ENCODE data around the gene ALOX12B. TPM values are rescaled to one million over a fixed set of nuclear protein-coding genes. Genes with fewer than 3 reads are reported as not detected.

ALOX12B gene
- total and polyA plus RNA-seq, 2 of the 13 experiments (the other 11 are each of a cell fraction or from before 2014, with no cell fraction given): 0.13 TPM; not detected in 1

- TF ChIP-seq, protein P1, sequence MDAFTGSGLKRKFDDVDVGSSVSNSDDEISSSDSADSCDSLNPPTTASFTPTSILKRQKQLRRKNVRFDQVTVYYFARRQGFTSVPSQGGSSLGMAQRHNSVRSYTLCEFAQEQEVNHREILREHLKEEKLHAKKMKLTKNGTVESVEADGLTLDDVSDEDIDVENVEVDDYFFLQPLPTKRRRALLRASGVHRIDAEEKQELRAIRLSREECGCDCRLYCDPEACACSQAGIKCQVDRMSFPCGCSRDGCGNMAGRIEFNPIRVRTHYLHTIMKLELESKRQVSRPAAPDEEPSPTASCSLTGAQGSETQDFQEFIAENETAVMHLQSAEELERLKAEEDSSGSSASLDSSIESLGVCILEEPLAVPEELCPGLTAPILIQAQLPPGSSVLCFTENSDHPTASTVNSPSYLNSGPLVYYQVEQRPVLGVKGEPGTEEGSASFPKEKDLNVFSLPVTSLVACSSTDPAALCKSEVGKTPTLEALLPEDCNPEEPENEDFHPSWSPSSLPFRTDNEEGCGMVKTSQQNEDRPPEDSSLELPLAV (CRISPR knock-in tag; conservative IDR thresholded peaks at IDR 0.05; ENCODE audit: low read depth): no peak
- TF ChIP-seq AHR (CRISPR knock-in tag; IDR thresholded peaks at IDR 0.05): no peak
- TF ChIP-seq, protein P2, sequence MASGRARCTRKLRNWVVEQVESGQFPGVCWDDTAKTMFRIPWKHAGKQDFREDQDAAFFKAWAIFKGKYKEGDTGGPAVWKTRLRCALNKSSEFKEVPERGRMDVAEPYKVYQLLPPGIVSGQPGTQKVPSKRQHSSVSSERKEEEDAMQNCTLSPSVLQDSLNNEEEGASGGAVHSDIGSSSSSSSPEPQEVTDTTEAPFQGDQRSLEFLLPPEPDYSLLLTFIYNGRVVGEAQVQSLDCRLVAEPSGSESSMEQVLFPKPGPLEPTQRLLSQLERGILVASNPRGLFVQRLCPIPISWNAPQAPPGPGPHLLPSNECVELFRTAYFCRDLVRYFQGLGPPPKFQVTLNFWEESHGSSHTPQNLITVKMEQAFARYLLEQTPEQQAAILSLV (CRISPR knock-in tag; IDR thresholded peaks at IDR 0.05; ENCODE audit: borderline replicate concordance): peak; percentile 31; the same call in 1 of the 2 replicates
- TF ChIP-seq ZSCAN31 (CRISPR knock-in tag; IDR thresholded peaks at IDR 0.05; ENCODE audit: low read depth): no peak
- 0 out of 2 replicates have a peak, but pooled peaks have one; percentile 37 for TF ChIP-seq ZMYM4 (CRISPR knock-in tag; IDR thresholded peaks at IDR 0.05)
- TF ChIP-seq HNRNPUL1 (IDR thresholded peaks at IDR 0.05; ENCODE audit: low read depth, low read length): no peak
- TF ChIP-seq ZNF839 (CRISPR knock-in tag; IDR thresholded peaks at IDR 0.05; ENCODE audit: borderline replicate concordance): no peak
- 0 out of 2 replicates have a peak, but pooled peaks have one; percentile 34 for TF ChIP-seq ZNF614 (CRISPR knock-in tag; IDR thresholded peaks at IDR 0.05; ENCODE audit: borderline replicate concordance)
- no peak for TF ChIP-seq PLRG1 (conservative IDR thresholded peaks at IDR 0.05)
- TF ChIP-seq TBX3 (IDR thresholded peaks at IDR 0.05; ENCODE audit: borderline replicate concordance): peak; percentile 100
- no peak for TF ChIP-seq PAF1 (CRISPR knock-in tag; IDR thresholded peaks at IDR 0.05)
- no peak for TF ChIP-seq HOMEZ (CRISPR knock-in tag; IDR thresholded peaks at IDR 0.05; ENCODE audit: low read depth)
- TF ChIP-seq, protein P3, sequence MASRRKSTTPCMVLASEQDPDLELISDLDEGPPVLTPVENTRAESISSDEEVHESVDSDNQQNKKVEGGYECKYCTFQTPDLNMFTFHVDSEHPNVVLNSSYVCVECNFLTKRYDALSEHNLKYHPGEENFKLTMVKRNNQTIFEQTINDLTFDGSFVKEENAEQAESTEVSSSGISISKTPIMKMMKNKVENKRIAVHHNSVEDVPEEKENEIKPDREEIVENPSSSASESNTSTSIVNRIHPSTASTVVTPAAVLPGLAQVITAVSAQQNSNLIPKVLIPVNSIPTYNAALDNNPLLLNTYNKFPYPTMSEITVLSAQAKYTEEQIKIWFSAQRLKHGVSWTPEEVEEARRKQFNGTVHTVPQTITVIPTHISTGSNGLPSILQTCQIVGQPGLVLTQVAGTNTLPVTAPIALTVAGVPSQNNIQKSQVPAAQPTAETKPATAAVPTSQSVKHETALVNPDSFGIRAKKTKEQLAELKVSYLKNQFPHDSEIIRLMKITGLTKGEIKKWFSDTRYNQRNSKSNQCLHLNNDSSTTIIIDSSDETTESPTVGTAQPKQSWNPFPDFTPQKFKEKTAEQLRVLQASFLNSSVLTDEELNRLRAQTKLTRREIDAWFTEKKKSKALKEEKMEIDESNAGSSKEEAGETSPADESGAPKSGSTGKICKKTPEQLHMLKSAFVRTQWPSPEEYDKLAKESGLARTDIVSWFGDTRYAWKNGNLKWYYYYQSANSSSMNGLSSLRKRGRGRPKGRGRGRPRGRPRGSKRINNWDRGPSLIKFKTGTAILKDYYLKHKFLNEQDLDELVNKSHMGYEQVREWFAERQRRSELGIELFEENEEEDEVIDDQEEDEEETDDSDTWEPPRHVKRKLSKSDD (CRISPR knock-in tag; IDR thresholded peaks at IDR 0.05; ENCODE audit: low read depth): no peak
- no peak for TF ChIP-seq WIZ (CRISPR knock-in tag; IDR thresholded peaks at IDR 0.05)
- TF ChIP-seq, protein P4, sequence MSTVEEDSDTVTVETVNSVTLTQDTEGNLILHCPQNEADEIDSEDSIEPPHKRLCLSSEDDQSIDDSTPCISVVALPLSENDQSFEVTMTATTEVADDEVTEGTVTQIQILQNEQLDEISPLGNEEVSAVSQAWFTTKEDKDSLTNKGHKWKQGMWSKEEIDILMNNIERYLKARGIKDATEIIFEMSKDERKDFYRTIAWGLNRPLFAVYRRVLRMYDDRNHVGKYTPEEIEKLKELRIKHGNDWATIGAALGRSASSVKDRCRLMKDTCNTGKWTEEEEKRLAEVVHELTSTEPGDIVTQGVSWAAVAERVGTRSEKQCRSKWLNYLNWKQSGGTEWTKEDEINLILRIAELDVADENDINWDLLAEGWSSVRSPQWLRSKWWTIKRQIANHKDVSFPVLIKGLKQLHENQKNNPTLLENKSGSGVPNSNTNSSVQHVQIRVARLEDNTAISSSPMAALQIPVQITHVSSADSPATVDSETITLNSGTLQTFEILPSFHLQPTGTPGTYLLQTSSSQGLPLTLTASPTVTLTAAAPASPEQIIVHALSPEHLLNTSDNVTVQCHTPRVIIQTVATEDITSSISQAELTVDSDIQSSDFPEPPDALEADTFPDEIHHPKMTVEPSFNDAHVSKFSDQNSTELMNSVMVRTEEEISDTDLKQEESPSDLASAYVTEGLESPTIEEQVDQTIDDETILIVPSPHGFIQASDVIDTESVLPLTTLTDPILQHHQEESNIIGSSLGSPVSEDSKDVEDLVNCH (CRISPR knock-in tag; IDR thresholded peaks at IDR 0.05): no peak
- TF ChIP-seq, protein P5, sequence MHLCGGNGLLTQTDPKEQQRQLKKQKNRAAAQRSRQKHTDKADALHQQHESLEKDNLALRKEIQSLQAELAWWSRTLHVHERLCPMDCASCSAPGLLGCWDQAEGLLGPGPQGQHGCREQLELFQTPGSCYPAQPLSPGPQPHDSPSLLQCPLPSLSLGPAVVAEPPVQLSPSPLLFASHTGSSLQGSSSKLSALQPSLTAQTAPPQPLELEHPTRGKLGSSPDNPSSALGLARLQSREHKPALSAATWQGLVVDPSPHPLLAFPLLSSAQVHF (CRISPR knock-in tag; IDR thresholded peaks at IDR 0.05): peak; percentile 61; the same call in 1 of the 2 replicates
- TF ChIP-seq STAG1 (CRISPR knock-in tag; IDR thresholded peaks at IDR 0.05): no peak
Measured at GRCh38 chr17:8056232-8056975, 31.1 kb downstream of the ALOX12B start (continued).

All from HepG2 (cell line).